ENCODE results near the gene B3GAT3.
"Not testable (repeated sequence)": the region's sequence is repeated elsewhere in the genome, so short reads cannot be mapped to it uniquely, and the experiment has no call there.

B3GAT3 gene

DNA sequence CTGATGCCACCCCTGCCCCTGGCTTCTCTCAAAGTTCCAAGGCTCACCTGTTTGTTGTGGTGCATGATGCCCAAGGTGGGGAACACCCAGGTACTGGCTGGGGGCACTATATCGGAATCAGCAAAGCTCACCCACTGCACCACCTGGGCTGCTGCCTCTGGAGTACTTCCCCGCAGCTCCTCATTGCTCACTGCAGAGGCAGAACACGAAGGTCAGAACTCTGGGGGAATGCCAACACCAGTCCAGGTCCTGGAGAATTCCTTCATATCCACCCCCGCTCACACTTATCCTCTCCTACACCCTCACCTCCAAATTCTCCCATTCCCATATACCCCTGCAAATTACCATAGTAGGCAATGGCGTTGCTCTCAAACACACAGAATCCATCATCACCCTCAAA is 50.3 kb downstream of the B3GAT3 start:
- not testable (repeated sequence) for H3K27me3 ChIP-seq (replicated peaks; ENCODE audit: control insufficient read depth, insufficient read depth, low read length, poor library complexity, severe bottlenecking); H3K9me3 ChIP-seq (ENCODE audit: control insufficient read depth, low read length); DNase-seq; H3K4me3 ChIP-seq (ENCODE audit: insufficient read depth, low read depth, low read length, poor library complexity, severe bottlenecking)
- peaks cover 18% of the 10 kb centered on the region for H3K4me1 ChIP-seq (ENCODE audit: control insufficient read depth, insufficient read depth, low read length, poor library complexity, severe bottlenecking)
- H3K27ac ChIP-seq (ENCODE audit: insufficient read depth, low read length, poor library complexity, severe bottlenecking) = peak overlapping the region; percentile 34
- H3K36me3 ChIP-seq (ENCODE audit: control insufficient read depth, insufficient read depth, low read length) = peaks cover 40% of the 10 kb centered on the region

DNA sequence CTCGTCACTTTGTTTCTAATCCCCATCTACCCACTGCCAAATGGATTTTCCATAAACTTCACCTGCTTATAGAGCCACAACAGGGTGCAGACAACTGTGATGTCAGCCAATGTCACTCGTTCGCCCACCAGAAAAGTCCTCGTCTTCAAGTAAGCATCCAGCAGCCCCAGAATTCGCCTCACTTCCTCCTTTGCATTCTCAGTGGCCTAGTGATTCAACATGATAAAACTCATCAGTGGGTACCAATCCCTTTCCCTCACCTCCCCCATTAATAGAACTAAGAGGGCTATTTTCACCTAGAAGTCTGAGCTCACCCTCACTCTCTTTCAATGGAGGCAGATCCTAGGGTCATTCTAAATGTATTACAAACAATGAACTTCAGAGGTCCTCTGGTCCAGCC is 50.9 kb downstream of the B3GAT3 start:
- not testable (repeated sequence) for DNase-seq; H3K4me3 ChIP-seq (ENCODE audit: insufficient read depth, low read depth, low read length, poor library complexity, severe bottlenecking); H3K27ac ChIP-seq (ENCODE audit: insufficient read depth, low read length, poor library complexity, severe bottlenecking); H3K27me3 ChIP-seq (replicated peaks; ENCODE audit: control insufficient read depth, insufficient read depth, low read length, poor library complexity, severe bottlenecking); H3K9me3 ChIP-seq (ENCODE audit: control insufficient read depth, low read length)
- Histone ChIP-seq H3K36me3 (ENCODE audit: control insufficient read depth, insufficient read depth, low read length) (peaks cover 46% of the 10 kb centered on the region), H3K4me1 (ENCODE audit: control insufficient read depth, insufficient read depth, low read length, poor library complexity, severe bottlenecking) (peaks cover 18% of the 10 kb centered on the region)

DNA sequence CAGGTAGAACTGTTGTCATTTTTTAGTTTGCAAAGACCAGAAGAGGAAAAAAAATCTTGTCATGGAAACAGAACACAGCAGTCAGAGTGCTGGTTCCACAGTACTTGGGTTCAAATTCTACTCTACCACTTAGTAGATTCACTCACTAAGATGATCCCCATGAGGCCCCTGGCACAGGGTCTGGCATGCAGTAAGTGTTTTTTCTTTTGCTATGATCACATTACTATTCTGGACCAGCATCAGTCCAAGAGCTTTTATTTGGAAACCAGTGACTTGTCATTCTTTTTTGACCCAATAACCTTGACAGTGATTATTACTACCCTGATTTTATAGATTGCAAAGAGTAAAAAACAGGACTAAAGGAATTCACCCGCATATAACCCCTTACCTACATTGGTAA is 52.2 kb downstream of the B3GAT3 start:
- H3K36me3 ChIP-seq (ENCODE audit: control insufficient read depth, insufficient read depth, low read length) = peaks cover 55% of the 10 kb centered on the region
- no peak for DNase-seq
- H3K27me3 ChIP-seq (replicated peaks; ENCODE audit: control insufficient read depth, insufficient read depth, low read length, poor library complexity, severe bottlenecking) = no peaks in the 10 kb centered on the region
- H3K4me1 ChIP-seq (ENCODE audit: control insufficient read depth, insufficient read depth, low read length, poor library complexity, severe bottlenecking) = peaks cover 18% of the 10 kb centered on the region
- no peak overlapping the region for H3K27ac ChIP-seq (ENCODE audit: insufficient read depth, low read length, poor library complexity, severe bottlenecking)
- no peak overlapping the region for H3K4me3 ChIP-seq (ENCODE audit: insufficient read depth, low read depth, low read length, poor library complexity, severe bottlenecking)
- no peaks in the 10 kb centered on the region for H3K9me3 ChIP-seq (ENCODE audit: control insufficient read depth, low read length)

DNA sequence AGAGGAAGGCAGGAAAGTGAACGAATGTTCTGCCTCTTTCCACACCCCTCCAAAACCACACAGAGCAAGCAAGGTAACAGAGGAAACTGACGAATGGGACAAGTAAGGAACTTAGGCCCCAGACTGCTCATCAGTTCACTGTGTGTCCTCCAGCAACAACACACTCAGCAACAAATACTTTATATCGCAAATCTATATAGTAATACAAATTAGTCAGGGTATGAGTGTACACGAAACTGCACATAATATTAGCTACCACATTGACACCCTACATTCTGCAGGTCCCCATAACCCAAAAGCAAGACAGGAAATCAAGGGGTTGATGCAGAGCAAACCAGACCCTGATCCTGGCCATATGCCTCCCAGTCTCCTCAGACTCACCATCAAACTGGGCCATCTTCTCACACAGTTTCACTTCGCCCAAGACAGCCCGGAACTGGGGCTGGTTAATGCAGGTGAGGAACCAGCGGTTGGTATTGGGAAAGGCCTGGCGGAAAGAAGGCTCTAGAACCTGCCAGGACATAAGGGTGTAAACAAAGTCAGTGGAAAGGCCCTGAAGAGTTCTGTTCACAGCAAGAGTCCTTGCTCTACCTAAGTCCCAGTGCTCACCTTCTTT is 54.7 kb downstream of the B3GAT3 start:
- Histone ChIP-seq H3K27ac (ENCODE audit: insufficient read depth, low read length, poor library complexity, severe bottlenecking) (no peak overlapping the region), H3K36me3 (ENCODE audit: control insufficient read depth, insufficient read depth, low read length) (peaks cover 72% of the 10 kb centered on the region), H3K4me3 (ENCODE audit: insufficient read depth, low read depth, low read length, poor library complexity, severe bottlenecking) (no peak overlapping the region), H3K9me3 (ENCODE audit: control insufficient read depth, low read length) (no peaks in the 10 kb centered on the region), H3K4me1 (ENCODE audit: control insufficient read depth, insufficient read depth, low read length, poor library complexity, severe bottlenecking) (peaks cover 6% of the 10 kb centered on the region), H3K27me3 (replicated peaks; ENCODE audit: control insufficient read depth, insufficient read depth, low read length, poor library complexity, severe bottlenecking) (no peaks in the 10 kb centered on the region)
- no peak for DNase-seq

DNA sequence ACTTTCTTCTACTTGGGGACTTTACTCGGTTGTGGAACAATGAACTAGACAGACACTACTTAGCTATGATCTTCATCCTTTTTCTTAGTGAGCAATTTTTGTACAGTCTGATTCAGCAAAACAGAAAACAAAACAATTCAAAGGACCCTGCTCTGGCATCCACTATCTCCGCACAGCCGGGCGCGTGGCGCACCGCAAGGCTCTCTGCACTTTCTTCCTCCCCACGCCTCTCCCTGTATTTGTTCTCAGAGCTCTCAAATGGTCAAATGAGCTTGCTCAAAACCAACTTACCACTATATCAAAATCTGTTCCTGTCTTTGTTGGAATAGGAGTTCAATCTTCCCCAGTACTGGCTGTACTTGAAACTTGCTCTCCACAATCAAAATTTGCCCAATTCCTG is 55.5 kb downstream of the B3GAT3 start:
- no peak for DNase-seq
- Histone ChIP-seq H3K4me3 (ENCODE audit: insufficient read depth, low read depth, low read length, poor library complexity, severe bottlenecking) (no peak overlapping the region), H3K36me3 (ENCODE audit: control insufficient read depth, insufficient read depth, low read length) (peaks cover 65% of the 10 kb centered on the region), H3K27ac (ENCODE audit: insufficient read depth, low read length, poor library complexity, severe bottlenecking) (no peak overlapping the region), H3K9me3 (ENCODE audit: control insufficient read depth, low read length) (no peaks in the 10 kb centered on the region), H3K27me3 (replicated peaks; ENCODE audit: control insufficient read depth, insufficient read depth, low read length, poor library complexity, severe bottlenecking) (no peaks in the 10 kb centered on the region), H3K4me1 (ENCODE audit: control insufficient read depth, insufficient read depth, low read length, poor library complexity, severe bottlenecking) (peaks cover 3% of the 10 kb centered on the region)

Measured in effector memory CD4-positive, alpha-beta T cell (primary cell).